ENCODE data around the gene ALLC. TPM values are rescaled to one million over a fixed set of nuclear protein-coding genes. Genes with fewer than 3 reads are reported as not detected.

Gene ALLC
- total RNA-seq, 1 experiment from 2014 or later: not detected

DNA sequence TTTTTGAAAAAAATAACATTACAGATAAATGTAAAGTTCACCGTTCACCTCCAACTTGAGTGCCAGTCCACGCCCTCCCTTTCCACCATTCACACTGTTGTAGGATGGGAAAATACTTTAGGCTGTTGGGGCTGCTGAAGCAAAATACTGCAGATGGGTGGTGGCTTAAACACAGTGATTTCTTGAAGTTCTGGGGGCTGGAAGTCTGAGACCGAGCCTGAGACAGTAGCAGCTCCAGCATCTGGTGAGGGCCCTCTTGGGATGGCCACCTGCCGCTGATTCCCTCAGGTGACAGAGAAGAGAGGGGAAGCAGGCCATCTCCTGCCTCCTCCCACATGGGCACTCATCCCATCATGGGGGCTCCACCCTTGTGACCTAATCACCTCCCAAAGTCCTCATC is 17.7 kb downstream of the ALLC start:
- H3K4me1 ChIP-seq: no peaks in the 10 kb centered on the region
- H3K27me3 ChIP-seq (replicated peaks; ENCODE audit: control insufficient read depth, insufficient read depth, low read length): no peaks in the 10 kb centered on the region; the same call in none of the 2 replicates
- TF ChIP-seq, protein P1, sequence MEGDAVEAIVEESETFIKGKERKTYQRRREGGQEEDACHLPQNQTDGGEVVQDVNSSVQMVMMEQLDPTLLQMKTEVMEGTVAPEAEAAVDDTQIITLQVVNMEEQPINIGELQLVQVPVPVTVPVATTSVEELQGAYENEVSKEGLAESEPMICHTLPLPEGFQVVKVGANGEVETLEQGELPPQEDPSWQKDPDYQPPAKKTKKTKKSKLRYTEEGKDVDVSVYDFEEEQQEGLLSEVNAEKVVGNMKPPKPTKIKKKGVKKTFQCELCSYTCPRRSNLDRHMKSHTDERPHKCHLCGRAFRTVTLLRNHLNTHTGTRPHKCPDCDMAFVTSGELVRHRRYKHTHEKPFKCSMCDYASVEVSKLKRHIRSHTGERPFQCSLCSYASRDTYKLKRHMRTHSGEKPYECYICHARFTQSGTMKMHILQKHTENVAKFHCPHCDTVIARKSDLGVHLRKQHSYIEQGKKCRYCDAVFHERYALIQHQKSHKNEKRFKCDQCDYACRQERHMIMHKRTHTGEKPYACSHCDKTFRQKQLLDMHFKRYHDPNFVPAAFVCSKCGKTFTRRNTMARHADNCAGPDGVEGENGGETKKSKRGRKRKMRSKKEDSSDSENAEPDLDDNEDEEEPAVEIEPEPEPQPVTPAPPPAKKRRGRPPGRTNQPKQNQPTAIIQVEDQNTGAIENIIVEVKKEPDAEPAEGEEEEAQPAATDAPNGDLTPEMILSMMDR (IDR thresholded peaks at IDR 0.05; ENCODE audit: insufficient read depth in 1 of 2, low read depth in 1 of 2, low read length in 1 of 2, severe bottlenecking in 1 of 2, unreplicated experiment in 1 of 2): no peak
- DNase-seq: no peak
- H3K9me3 ChIP-seq: no peaks in the 10 kb centered on the region
- peaks cover 38% of the 10 kb centered on the region for H3K27me3 Mint-ChIP-seq (ENCODE audit: insufficient read depth, unreplicated experiment)
- H3K36me3 Mint-ChIP-seq (ENCODE audit: insufficient read depth, unreplicated experiment): no peaks in the 10 kb centered on the region
- BruUV-seq (replicated peaks): no TSS peak
- intact Hi-C loops (cut with micrococcal nuclease; ENCODE audit: unreplicated experiment): no loop called here
- H3K9me3 Mint-ChIP-seq (ENCODE audit: unreplicated experiment): no peaks in the 10 kb centered on the region
- ChIA-PET POLR2A (no interaction called here), CTCF (no interaction called here)
- no peaks in the 10 kb centered on the region for H3K4me1 Mint-ChIP-seq (ENCODE audit: low read depth, unreplicated experiment)
- H3K4me3 ChIP-seq (ENCODE audit: low read depth, low read length): no peak overlapping the region
- no peak overlapping the region for H3K27ac Mint-ChIP-seq (ENCODE audit: unreplicated experiment)
- H3K36me3 ChIP-seq (ENCODE audit: control insufficient read depth, insufficient read depth, low read length): no peaks in the 10 kb centered on the region
- H3K4me3 Mint-ChIP-seq (ENCODE audit: unreplicated experiment): no peak overlapping the region

DNA sequence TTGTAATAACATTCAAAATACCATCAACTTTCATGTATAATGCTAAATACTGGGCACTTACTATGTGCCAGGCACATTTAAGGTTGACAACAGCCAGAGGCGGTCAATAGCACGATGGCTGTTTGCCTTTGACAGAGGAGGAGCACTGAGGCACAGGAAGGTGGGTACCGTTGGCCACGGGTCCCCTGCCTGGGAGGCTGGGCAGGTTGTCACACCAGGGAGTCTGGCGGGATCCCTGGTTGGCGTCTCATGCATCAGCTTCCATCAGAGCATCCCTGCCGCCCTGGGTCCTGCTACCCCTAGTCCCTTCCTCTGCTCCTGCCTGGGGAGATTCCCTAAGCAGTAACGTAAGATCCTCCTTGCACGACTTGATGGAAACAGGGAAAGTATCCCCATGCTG is 19.4 kb downstream of the ALLC start:
- CTCF ChIA-PET: no interaction called here
- no TSS peak for BruUV-seq (replicated peaks)
- TF ChIP-seq, protein P1 (IDR thresholded peaks at IDR 0.05; ENCODE audit: insufficient read depth in 1 of 2, low read depth in 1 of 2, low read length in 1 of 2, severe bottlenecking in 1 of 2, unreplicated experiment in 1 of 2): no peak
- Mint-ChIP-seq H3K27me3 (ENCODE audit: insufficient read depth, unreplicated experiment) (peaks cover 38% of the 10 kb centered on the region), H3K36me3 (ENCODE audit: insufficient read depth, unreplicated experiment) (no peaks in the 10 kb centered on the region), H3K27ac (ENCODE audit: unreplicated experiment) (no peak overlapping the region), H3K9me3 (ENCODE audit: unreplicated experiment) (no peaks in the 10 kb centered on the region), H3K4me1 (ENCODE audit: low read depth, unreplicated experiment) (no peaks in the 10 kb centered on the region), H3K4me3 (ENCODE audit: unreplicated experiment) (no peak overlapping the region)
- no peaks in the 10 kb centered on the region for H3K36me3 ChIP-seq (ENCODE audit: control insufficient read depth, insufficient read depth, low read length)
- intact Hi-C loops (cut with micrococcal nuclease; ENCODE audit: unreplicated experiment): no loop called here
- H3K27me3 ChIP-seq (replicated peaks; ENCODE audit: control insufficient read depth, insufficient read depth, low read length): no peaks in the 10 kb centered on the region; the same call in none of the 2 replicates
- POLR2A ChIA-PET: no interaction called here
- no peak for DNase-seq
- H3K4me1 ChIP-seq: no peaks in the 10 kb centered on the region
- no peak overlapping the region for H3K4me3 ChIP-seq (ENCODE audit: low read depth, low read length)
- H3K9me3 ChIP-seq: no peaks in the 10 kb centered on the region

DNA sequence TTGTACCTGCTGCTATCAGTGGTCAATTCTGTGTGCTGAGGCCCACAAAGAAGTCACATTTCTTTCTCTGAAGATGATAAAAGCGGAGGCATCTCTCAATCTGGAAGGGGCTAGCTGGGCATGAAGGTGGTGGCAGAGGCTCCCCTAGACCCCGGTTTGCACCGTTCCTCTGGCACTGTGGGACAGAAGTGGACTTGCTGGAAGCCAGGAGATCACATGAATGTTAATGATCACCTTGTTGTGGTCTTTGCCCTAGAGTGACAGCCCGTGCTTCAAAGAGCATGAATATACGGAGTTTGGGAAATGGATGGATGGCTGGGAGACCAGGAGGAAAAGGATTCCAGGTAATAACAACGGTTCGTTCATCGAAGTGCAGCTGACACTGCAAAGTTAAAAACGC is 20.2 kb downstream of the ALLC start:
- peaks cover 38% of the 10 kb centered on the region for H3K27me3 Mint-ChIP-seq (ENCODE audit: insufficient read depth, unreplicated experiment)
- H3K9me3 Mint-ChIP-seq (ENCODE audit: unreplicated experiment): no peaks in the 10 kb centered on the region

More for the DNA sequence above, 20.2 kb downstream of the ALLC start:
- Histone ChIP-seq H3K27me3 (replicated peaks; ENCODE audit: control insufficient read depth, insufficient read depth, low read length) (no peaks in the 10 kb centered on the region; the same call in none of the 2 replicates), H3K36me3 (ENCODE audit: control insufficient read depth, insufficient read depth, low read length) (no peaks in the 10 kb centered on the region), H3K4me3 (ENCODE audit: low read depth, low read length) (no peak overlapping the region), H3K4me1 (no peaks in the 10 kb centered on the region), H3K9me3 (no peaks in the 10 kb centered on the region)
- ChIA-PET CTCF (no interaction called here), POLR2A (no interaction called here)
- TF ChIP-seq, protein P1 (IDR thresholded peaks at IDR 0.05; ENCODE audit: insufficient read depth in 1 of 2, low read depth in 1 of 2, low read length in 1 of 2, severe bottlenecking in 1 of 2, unreplicated experiment in 1 of 2): no peak
- no peaks in the 10 kb centered on the region for H3K4me1 Mint-ChIP-seq (ENCODE audit: low read depth, unreplicated experiment)
- no peak for DNase-seq
- H3K27ac Mint-ChIP-seq (ENCODE audit: unreplicated experiment): no peak overlapping the region
- intact Hi-C loops (cut with micrococcal nuclease; ENCODE audit: unreplicated experiment): no loop called here
- no peaks in the 10 kb centered on the region for H3K36me3 Mint-ChIP-seq (ENCODE audit: insufficient read depth, unreplicated experiment)
- H3K4me3 Mint-ChIP-seq (ENCODE audit: unreplicated experiment): no peak overlapping the region
- BruUV-seq (replicated peaks): no TSS peak

All from Caco-2 (cell line).